ENCODE measurements around the gene APIP. TPM values are rescaled to one million over a fixed set of nuclear protein-coding genes. Genes with fewer than 3 reads are reported as not detected.

Gene APIP
- total and polyA plus RNA-seq, 10 of the 15 experiments (the other 5 are each of a cell fraction or from before 2014, with no cell fraction given), result 26.8 to 87.1 (median 52.8) TPM

- no peak for TF ChIP-seq ELK1 (IDR thresholded peaks at IDR 0.05; ENCODE audit: low read depth, low read length)
- TF ChIP-seq SIX5 (IDR thresholded peaks at IDR 0.05; ENCODE audit: low read depth, low read length, severe bottlenecking), result no peak
- no peak for TF ChIP-seq ZBTB33 (IDR thresholded peaks at IDR 0.05)
- no peak for TF ChIP-seq EP300 (IDR thresholded peaks at IDR 0.05; ENCODE audit: borderline replicate concordance in 1 of 2, control insufficient read depth in 1 of 2, low read depth in 2 of 2, low read length in 2 of 2)
Observed at GRCh38 chr11:34850334-34850733, 65.8 kb downstream of the APIP start (continued).

GRCh38 chr11:34846467-34846866 is 69.7 kb downstream of the APIP start:
- Histone ChIP-seq H3K27ac (ENCODE audit: control insufficient read depth, insufficient read depth) (no peak overlapping the region), H3K9ac (ENCODE audit: control insufficient read depth, insufficient read depth, low read length) (no peak overlapping the region), H3K9me3 (replicated peaks; ENCODE audit: control insufficient read depth, insufficient read depth, low read length) (no peaks in the 10 kb centered on the region), H3K79me2 (ENCODE audit: control insufficient read depth, insufficient read depth, low read length) (no peaks in the 10 kb centered on the region), H4K20me1 (ENCODE audit: control insufficient read depth, insufficient read depth) (no peaks in the 10 kb centered on the region), H2AFZ (ENCODE audit: control insufficient read depth, low read depth, low read length) (no peak overlapping the region), H3K36me3 (ENCODE audit: control insufficient read depth in 2 of 2, insufficient read depth in 2 of 2, low read length in 1 of 2) (no peaks in the 10 kb centered on the region), H3K4me3 (no peak overlapping the region), H3K4me2 (ENCODE audit: control insufficient read depth, insufficient read depth) (no peak overlapping the region), H3K4me1 (ENCODE audit: control insufficient read depth, insufficient read depth, low read length) (no peaks in the 10 kb centered on the region), H3K27me3 (replicated peaks in 1 of 2; ENCODE audit: control insufficient read depth in 2 of 2, insufficient read depth in 2 of 2, low read length in 1 of 2) (no peaks in the 10 kb centered on the region; a peak in 1 of 4 replicates)
- CTCF ChIA-PET, result no interaction called here
- POLR2A ChIA-PET, result interaction anchor here (0.6 kb wide), 1 partner anchor 319 kb away, joined by 3 read pairs; no protein-coding TSS in a partner anchor
- in situ Hi-C loops (cut with MboI) (no loop called here), intact Hi-C loops (cut with micrococcal nuclease; ENCODE audit: unreplicated experiment) (no loop called here)
- SMC1A ChIA-PET (ENCODE audit: uncharacterized antibody, unreplicated experiment), result no interaction called here
- FAIRE-seq, result no peak
- no TSS peak for BruUV-seq (replicated peaks)
- WGBS (ENCODE audit: insufficient coverage, insufficient replicate concordance, low lambda C conversion rate, missing lambda C conversion rate), result 13% methylated on average over 3 of the region's 3 CpGs
- RAD21 ChIA-PET (ENCODE audit: unreplicated experiment), result no interaction called here
- ATAC-seq, result no peak
- no peak for DNase-seq (ENCODE audit: low read depth, low spot score)
- no peak for TF ChIP-seq STAT1 (conservative IDR thresholded peaks at IDR 0.05)
- no peak for TF ChIP-seq RAD21 (IDR thresholded peaks at IDR 0.05; ENCODE audit: insufficient read depth, low read depth, low read length)
- TF ChIP-seq FOXK2 (IDR thresholded peaks at IDR 0.05), result no peak
- no peak for TF ChIP-seq ZZZ3 (IDR thresholded peaks at IDR 0.05; ENCODE audit: control insufficient read depth, insufficient read length, low read depth)
- TF ChIP-seq EED (IDR thresholded peaks at IDR 0.05; ENCODE audit: low read depth), result no peak
- TF ChIP-seq PAX8 (IDR thresholded peaks at IDR 0.05), result no peak
- no peak for TF ChIP-seq EZH2 (IDR thresholded peaks at IDR 0.05; ENCODE audit: borderline replicate concordance, control insufficient read depth, low read depth, low read length)
- TF ChIP-seq PRDM15 (CRISPR knock-in tag; IDR thresholded peaks at IDR 0.05), result no peak
- no peak for TF ChIP-seq FOS (IDR thresholded peaks at IDR 0.05; ENCODE audit: borderline replicate concordance, extremely low read depth, insufficient read length)
- no peak for TF ChIP-seq YBX1 (IDR thresholded peaks at IDR 0.05)
